NCI-H146 treated with DMSO at 0.1 percent for 48 hours (cell line): ENCODE data around the gene FAM118A.
"Not testable (repeated sequence)": the region's sequence is repeated elsewhere in the genome, so short reads cannot be mapped to it uniquely, and the experiment has no call there.

Experiments used
- DNase-seq: peaks from one replicate; lab custom pipeline; 2025; ENCODE audit not compliant: unreplicated experiment; lab: John Stamatoyannopoulos, UW

FAM118A gene

GRCh38 chr22:45373592-45373991, 63.9 kb downstream of the FAM118A start:
- DNase-seq = not testable (repeated sequence)

DNA sequence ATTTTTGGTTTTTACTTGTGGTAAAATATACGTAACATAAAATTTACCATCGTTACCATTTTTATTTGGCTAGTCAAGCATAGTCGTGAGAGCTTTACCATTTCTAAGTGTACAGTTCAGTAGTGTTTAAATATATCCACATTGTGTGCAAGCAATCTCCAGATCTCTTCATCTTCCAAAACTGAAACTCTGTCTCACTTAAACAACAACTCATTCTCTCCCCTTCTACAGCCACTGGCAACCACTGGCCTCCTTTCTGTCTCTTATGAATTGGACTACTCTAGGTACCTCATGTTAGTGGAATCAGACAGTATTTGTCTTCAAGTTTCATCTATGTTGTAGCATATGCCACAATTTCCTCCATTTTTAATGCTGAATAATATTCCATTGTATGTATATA, 66.3 kb downstream of the FAM118A start:
- no peak for DNase-seq

DNA sequence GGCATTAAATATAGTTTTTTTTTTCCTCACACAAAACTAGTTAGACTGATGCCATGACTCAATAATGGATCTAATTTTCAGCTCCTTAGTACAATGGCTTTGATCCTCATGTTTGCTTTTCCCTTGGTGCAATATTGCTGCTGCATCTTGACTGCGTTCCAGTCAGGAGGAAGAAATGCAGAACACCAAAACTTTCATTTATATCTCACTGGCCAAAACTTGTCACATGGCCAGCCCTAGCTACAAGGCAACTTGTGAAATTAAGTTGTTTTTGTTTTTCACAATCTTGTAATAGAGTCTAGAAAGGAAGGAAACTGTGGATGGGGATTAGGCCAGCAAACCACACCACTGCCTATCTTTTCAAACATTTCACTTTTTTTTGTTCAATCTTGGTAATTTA, 67.0 kb downstream of the FAM118A start:
- DNase-seq = no peak

DNA sequence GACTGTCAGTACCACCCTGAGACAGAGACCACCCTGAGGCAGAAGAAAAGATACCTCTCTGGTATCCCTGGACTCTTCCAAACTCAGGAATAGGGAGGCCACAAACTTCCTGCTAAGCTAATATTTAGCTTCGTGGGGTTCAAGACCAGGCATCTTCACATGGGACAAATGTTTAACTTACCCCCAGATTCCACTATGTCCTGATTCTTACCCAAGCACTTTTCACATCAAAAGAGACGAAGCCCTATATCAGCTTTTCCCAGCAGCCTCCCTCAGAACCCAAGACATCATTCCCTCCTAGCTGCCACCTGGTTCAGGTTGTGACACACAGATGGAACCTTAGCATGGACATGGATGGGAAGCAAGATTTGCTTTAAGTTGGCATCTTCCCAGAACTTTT, 71.6 kb downstream of the FAM118A start:
- no peak for DNase-seq

- no peak for DNase-seq
Measured at GRCh38 chr22:45389546-45389945, 79.8 kb downstream of the FAM118A start.
